Parathyroid adenoma (tissue), 2 donors: ENCODE measurements around the gene BFSP2.

Experiments
- H2AFZ ChIP-seq: fragments of 300-600 bp; sonication (generic); one replicate; pipeline ENCODE4 v1.7.0; 2017; ENCODE audit warnings: antibody characterized with exemption, mild to moderate bottlenecking
- H3K27ac ChIP-seq: fragments of 300-600 bp; sonication (generic); one replicate; pipeline ENCODE4 v1.7.0; 2017
- H3K27me3 ChIP-seq: fragments of 300-600 bp; sonication (generic); one replicate; pipeline ENCODE4 v1.7.0; 2017; ENCODE audit warnings: low read length; ENCODE audit not compliant: control insufficient read depth, insufficient read depth
- H3K36me3 ChIP-seq: fragments of 300-600 bp; sonication (generic); one replicate; pipeline ENCODE4 v1.7.0; 2017; ENCODE audit warnings: low read length; ENCODE audit not compliant: control insufficient read depth, insufficient read depth
- H3K4me1 ChIP-seq: fragments of 300-600 bp; sonication (generic); one replicate; pipeline ENCODE4 v1.7.0; 2017; ENCODE audit warnings: control low read depth
- H3K4me2 ChIP-seq: fragments of 300-600 bp; sonication (generic); one replicate; pipeline ENCODE4 v1.7.0; 2017; ENCODE audit warnings: low read length
- H3K4me3 ChIP-seq: fragments of 300-600 bp; sonication (generic); one replicate; pipeline ENCODE4 v1.7.0; 2017; ENCODE audit warnings: low read depth, low read length
- H3K79me2 ChIP-seq: fragments of 300-600 bp; sonication (generic); one replicate; pipeline ENCODE4 v1.7.0; 2017; ENCODE audit warnings: control low read depth
- H3K9ac ChIP-seq: fragments of 300-600 bp; sonication (generic); one replicate; pipeline ENCODE4 v1.7.0; 2017; ENCODE audit warnings: mild to moderate bottlenecking
- H3K9me3 ChIP-seq: fragments of 300-600 bp; sonication (generic); one replicate; pipeline ENCODE4 v1.7.0; 2017; ENCODE audit warnings: low read length; ENCODE audit not compliant: control insufficient read depth
- CTCF ChIP-seq: fragments of 300-600 bp; sonication (generic); IDR thresholded peaks from one replicate; pipeline ENCODE4 v1.7.0; 2017; ENCODE audit warnings: antibody characterized with exemption, mild to moderate bottlenecking
- donor health status: primary hyperparathyroidism.

The BFSP2 gene

GRCh38 chr3:133393691-133394474, 6.0 kb upstream of the BFSP2 start:
- Histone ChIP-seq H3K27ac (no peak overlapping the region), H3K4me1 (no peaks in the 10 kb centered on the region), H3K27me3 (no peaks in the 10 kb centered on the region), H3K9me3 (no peaks in the 10 kb centered on the region), H3K4me3 (no peak overlapping the region), H3K9ac (no peak overlapping the region), H2AFZ (no peak overlapping the region), H3K4me2 (no peak overlapping the region), H3K79me2 (no peaks in the 10 kb centered on the region), H3K36me3 (no peaks in the 10 kb centered on the region)
- TF ChIP-seq CTCF: no peak

GRCh38 chr3:133394561-133395311, 5.1 kb upstream of the BFSP2 start:
- no peak overlapping the region for H2AFZ ChIP-seq
- H3K27ac ChIP-seq: no peak overlapping the region
- no peak for TF ChIP-seq CTCF
- no peak overlapping the region for H3K9ac ChIP-seq
- no peaks in the 10 kb centered on the region for H3K4me1 ChIP-seq
- no peaks in the 10 kb centered on the region for H3K9me3 ChIP-seq
- no peak overlapping the region for H3K4me3 ChIP-seq
- H3K36me3 ChIP-seq: no peaks in the 10 kb centered on the region
- H3K79me2 ChIP-seq: no peaks in the 10 kb centered on the region
- no peaks in the 10 kb centered on the region for H3K27me3 ChIP-seq
- no peak overlapping the region for H3K4me2 ChIP-seq

- H3K9me3 ChIP-seq: no peaks in the 10 kb centered on the region
- no peaks in the 10 kb centered on the region for H3K36me3 ChIP-seq
- no peak overlapping the region for H3K4me3 ChIP-seq
- H2AFZ ChIP-seq: no peak overlapping the region
- TF ChIP-seq CTCF: no peak
- H3K27me3 ChIP-seq: no peaks in the 10 kb centered on the region
- no peak overlapping the region for H3K9ac ChIP-seq
- no peak overlapping the region for H3K27ac ChIP-seq
- no peaks in the 10 kb centered on the region for H3K79me2 ChIP-seq
- no peak overlapping the region for H3K4me2 ChIP-seq
- no peaks in the 10 kb centered on the region for H3K4me1 ChIP-seq
Measured at GRCh38 chr3:133396906-133397305, 3.0 kb upstream of the BFSP2 start.

- no peak overlapping the region for H3K4me2 ChIP-seq
- no peak for TF ChIP-seq CTCF
- H3K9me3 ChIP-seq: no peaks in the 10 kb centered on the region
- H2AFZ ChIP-seq: no peak overlapping the region
- no peak overlapping the region for H3K27ac ChIP-seq
- no peaks in the 10 kb centered on the region for H3K4me1 ChIP-seq
- no peaks in the 10 kb centered on the region for H3K27me3 ChIP-seq
- H3K4me3 ChIP-seq: no peak overlapping the region
- no peaks in the 10 kb centered on the region for H3K36me3 ChIP-seq
- no peaks in the 10 kb centered on the region for H3K79me2 ChIP-seq
- H3K9ac ChIP-seq: no peak overlapping the region
Measured at GRCh38 chr3:133401374-133402135, 1.7 kb downstream of the BFSP2 start.
